Measurements from ENCODE around the gene ZBTB20. TPM values are rescaled to one million over a fixed set of nuclear protein-coding genes. Genes with fewer than 3 reads are reported as not detected.

Gene ZBTB20
- total and polyA plus RNA-seq, 7 donors = under 0.01 to 113 (median 58.6) TPM

DNA sequence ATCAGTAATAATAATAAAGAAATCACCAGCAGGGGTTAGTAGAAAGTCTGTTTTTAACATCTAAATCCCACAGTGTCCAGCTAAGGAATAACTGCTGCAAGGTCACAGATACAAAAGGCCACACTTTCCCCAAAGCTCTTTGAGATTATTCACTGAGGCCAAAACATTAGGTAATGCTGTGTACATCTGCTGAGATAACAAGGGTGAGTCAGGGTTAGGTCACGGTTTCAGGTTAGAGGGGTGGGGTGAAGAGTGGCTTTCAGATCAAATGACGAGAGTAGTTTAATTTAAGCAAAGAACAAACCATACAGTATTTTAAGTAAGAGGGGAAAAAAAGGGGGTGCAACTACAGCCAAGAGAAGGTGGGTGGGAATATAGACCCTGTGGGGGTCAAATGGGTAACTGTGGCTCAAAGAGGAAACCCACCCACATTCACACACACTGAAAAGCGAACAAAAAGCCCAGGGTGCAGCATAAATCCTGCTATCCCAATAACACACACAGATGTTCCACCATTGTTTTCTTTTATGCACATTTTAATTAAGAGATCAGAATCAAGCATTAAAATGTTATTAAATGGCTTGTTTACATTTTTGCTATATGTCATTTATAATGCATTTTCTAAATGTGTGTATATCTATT is 440.4 kb downstream of the ZBTB20 start:
- H3K27ac ChIP-seq = no peak overlapping the region
- H3K36me3 ChIP-seq = no peaks in the 10 kb centered on the region
- peaks cover 0 to 4% (median 0%) of the 10 kb centered on the region in 4 donors for H3K4me1 ChIP-seq
- H3K9me3 ChIP-seq = no peaks in the 10 kb centered on the region
- intact Hi-C loops (cut with DNase I) = no loop called here
- TF ChIP-seq EP300 (IDR thresholded peaks at IDR 0.05) (no peak), POLR2A (IDR thresholded peaks at IDR 0.05) (no peak), POLR2AphosphoS5 (IDR thresholded peaks at IDR 0.05) (no peak)
- TF ChIP-seq, protein P1, sequence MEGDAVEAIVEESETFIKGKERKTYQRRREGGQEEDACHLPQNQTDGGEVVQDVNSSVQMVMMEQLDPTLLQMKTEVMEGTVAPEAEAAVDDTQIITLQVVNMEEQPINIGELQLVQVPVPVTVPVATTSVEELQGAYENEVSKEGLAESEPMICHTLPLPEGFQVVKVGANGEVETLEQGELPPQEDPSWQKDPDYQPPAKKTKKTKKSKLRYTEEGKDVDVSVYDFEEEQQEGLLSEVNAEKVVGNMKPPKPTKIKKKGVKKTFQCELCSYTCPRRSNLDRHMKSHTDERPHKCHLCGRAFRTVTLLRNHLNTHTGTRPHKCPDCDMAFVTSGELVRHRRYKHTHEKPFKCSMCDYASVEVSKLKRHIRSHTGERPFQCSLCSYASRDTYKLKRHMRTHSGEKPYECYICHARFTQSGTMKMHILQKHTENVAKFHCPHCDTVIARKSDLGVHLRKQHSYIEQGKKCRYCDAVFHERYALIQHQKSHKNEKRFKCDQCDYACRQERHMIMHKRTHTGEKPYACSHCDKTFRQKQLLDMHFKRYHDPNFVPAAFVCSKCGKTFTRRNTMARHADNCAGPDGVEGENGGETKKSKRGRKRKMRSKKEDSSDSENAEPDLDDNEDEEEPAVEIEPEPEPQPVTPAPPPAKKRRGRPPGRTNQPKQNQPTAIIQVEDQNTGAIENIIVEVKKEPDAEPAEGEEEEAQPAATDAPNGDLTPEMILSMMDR (IDR thresholded peaks at IDR 0.05) = no peak
- 48 to 71% methylated on average over 3 of the region's 3 CpGs for WGBS, 2 donors
- H3K4me3 ChIP-seq = no peak overlapping the region
- no peaks in the 10 kb centered on the region for H3K27me3 ChIP-seq
- DNase-seq = no peak

DNA sequence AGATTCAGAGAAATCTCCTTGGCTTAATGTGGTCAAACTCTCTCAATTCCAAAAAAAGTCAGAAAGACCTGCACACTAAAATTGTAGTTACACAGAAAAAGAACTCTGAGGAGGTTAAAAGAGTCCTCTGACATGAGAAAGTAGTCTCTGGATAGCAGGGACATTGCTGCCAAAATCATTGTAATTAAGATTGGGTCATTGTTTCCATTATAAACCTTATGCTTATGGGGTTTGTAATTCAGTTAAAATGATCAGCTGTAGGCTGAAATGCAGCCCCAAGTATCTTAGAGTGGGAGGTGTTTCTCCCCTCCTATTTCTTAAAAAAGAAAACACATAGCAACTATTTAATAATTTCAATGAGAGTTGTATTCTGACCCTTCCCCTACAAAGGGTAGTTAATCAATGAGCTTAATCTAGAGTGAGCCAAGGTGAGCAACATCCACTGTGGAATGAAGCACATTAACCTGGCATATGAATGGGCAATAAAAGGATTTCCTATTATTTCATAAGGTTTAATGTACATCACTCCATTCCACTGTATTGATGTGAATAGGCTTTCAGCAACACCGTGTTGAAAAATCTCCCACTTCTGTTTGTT is 446.4 kb downstream of the ZBTB20 start:
- no peaks in the 10 kb centered on the region for H3K9me3 ChIP-seq
- intact Hi-C loops (cut with DNase I) = no loop called here
- TF ChIP-seq POLR2A (IDR thresholded peaks at IDR 0.05) = no peak
- no peak for TF ChIP-seq EP300 (IDR thresholded peaks at IDR 0.05)
- TF ChIP-seq, protein P1 (IDR thresholded peaks at IDR 0.05) = no peak
- no peak for TF ChIP-seq POLR2AphosphoS5 (IDR thresholded peaks at IDR 0.05)
- H3K4me3 ChIP-seq = no peak overlapping the region
- H3K27ac ChIP-seq = no peak overlapping the region
- 85 to 92% methylated on average over 1 of the region's 1 CpG for WGBS, 2 donors
- H3K36me3 ChIP-seq = no peaks in the 10 kb centered on the region
- H3K27me3 ChIP-seq = no peaks in the 10 kb centered on the region
- DNase-seq = no peak
- H3K4me1 ChIP-seq = peaks cover 0 to 7% (median 3%) of the 10 kb centered on the region in 4 donors

DNA sequence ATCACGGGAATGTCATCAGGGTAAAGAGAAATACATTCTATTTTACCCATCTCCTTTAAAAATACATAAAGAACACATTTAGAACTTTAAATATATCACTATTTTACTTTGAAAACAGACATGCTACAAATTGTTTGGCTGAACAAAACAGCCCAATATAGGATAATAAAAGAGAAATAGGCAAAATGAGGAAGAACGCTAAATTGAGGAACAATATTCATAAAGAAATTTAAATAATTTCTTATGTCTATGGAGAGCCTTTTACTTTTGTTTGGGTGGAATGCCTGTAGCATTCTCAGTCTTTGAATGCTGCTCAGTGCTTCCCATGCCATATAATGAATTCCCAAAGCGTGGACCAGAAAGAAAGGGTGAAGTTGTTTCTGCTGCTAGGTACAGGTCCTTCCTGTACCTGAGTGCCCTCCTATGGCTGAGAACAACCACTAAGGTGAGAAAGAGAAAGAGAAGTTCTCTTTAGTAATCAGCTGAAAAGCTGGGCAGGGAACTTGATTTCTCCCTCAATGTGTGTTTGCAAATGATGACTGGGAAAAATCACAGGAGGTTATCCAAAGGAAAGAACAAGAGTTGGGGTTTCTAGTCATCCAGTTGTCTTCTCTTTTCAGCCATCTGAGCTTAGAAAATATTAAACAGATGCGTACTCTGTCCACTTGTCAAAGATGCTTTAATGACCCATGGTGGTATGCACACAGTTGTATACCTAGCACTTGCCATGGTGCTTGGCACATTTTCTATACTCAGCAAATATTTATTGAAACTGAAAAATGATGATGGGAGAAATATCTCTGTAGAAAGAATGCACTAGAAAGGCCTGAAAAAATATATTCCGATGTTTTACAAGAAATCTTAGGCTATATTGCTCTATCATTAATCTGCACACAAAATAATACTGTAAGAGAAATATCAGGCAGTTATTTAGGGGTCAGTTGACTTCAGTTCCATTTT is 448.7 kb downstream of the ZBTB20 start:
- 73 to 86% methylated on average over 5 of the region's 5 CpGs for WGBS, 2 donors
- TF ChIP-seq POLR2AphosphoS5 (IDR thresholded peaks at IDR 0.05) (no peak), EP300 (IDR thresholded peaks at IDR 0.05) (no peak), POLR2A (IDR thresholded peaks at IDR 0.05) (no peak)
- TF ChIP-seq, protein P1 (IDR thresholded peaks at IDR 0.05) = no peak

DNA sequence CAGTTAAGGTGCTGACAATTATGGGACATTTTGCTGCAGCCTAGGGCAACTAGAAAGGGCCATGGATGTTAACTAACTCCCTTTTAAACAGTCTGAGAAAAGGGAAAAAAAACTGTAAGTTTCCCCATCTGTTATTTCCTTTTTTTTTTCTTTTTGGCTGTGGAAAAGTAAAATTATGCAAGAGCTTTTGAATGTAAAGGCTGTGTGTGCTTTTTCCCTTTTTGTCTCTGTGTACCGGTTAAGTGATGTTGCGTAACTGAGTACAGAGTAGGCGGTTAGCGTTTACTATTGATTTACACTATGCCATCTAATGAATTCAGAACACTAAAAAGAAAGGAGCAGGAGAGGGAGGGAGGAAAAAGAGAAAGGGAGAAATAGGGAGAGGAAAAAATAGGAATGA is 449.7 kb downstream of the ZBTB20 start:
- TF ChIP-seq POLR2A (IDR thresholded peaks at IDR 0.05) (no peak), EP300 (IDR thresholded peaks at IDR 0.05) (no peak), POLR2AphosphoS5 (IDR thresholded peaks at IDR 0.05) (no peak)
- TF ChIP-seq, protein P1 (IDR thresholded peaks at IDR 0.05) = no peak
- no peak for DNase-seq
- Histone ChIP-seq H3K36me3 (no peaks in the 10 kb centered on the region), H3K4me3 (no peak overlapping the region), H3K4me1 (peaks cover 0 to 7% (median 2%) of the 10 kb centered on the region in 4 donors), H3K27me3 (no peaks in the 10 kb centered on the region), H3K9me3 (no peaks in the 10 kb centered on the region), H3K27ac (no peak overlapping the region)
- intact Hi-C loops (cut with DNase I) = no loop called here
- 76 to 88% methylated on average over 4 of the region's 4 CpGs for WGBS, 2 donors

More for the DNA sequence above, 448.7 kb downstream of the ZBTB20 start:
- intact Hi-C loops (cut with DNase I) = no loop called here
- H3K4me1 ChIP-seq = peaks cover 0 to 7% (median 2%) of the 10 kb centered on the region in 4 donors
- H3K4me3 ChIP-seq = no peak overlapping the region
- DNase-seq = no peak
- H3K36me3 ChIP-seq = no peaks in the 10 kb centered on the region
- no peak overlapping the region for H3K27ac ChIP-seq
- H3K27me3 ChIP-seq = no peaks in the 10 kb centered on the region
- no peaks in the 10 kb centered on the region for H3K9me3 ChIP-seq
